ENCODE measurements around the gene ACTL6A.

Gene ACTL6A

DNA sequence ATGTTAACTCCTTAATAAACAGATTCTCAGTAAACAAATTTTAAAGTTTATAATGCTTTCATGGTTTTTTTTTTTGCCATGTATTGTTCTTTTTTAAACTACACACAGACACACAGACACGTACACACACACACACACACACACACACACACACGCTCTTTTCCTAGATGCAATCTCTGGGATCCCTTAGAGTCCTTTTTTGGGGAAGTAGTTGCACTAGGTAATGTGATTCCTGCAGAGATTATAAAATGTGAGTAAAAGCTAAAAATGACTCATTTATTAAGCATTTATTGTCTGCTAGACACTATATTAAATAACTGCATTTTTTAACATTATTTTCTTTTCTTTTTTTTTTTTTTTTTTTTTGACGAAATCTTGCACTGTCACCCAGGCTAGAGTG lies 61.7 kb downstream of the ACTL6A start:
- TF ChIP-seq CTCF (IDR thresholded peaks at IDR 0.05; ENCODE audit: control insufficient read depth, extremely low read depth, insufficient read depth), result no peak
- DNase-seq (ENCODE audit: low read depth), result no peak
- H3K4me3 ChIP-seq (ENCODE audit: low read depth, low read length), result no peak overlapping the region

GRCh38 chr3:179630753-179631451 lies 68.2 kb downstream of the ACTL6A start:
- no peak overlapping the region for H3K4me3 ChIP-seq (ENCODE audit: low read depth, low read length)
- no peak for TF ChIP-seq CTCF (IDR thresholded peaks at IDR 0.05; ENCODE audit: control insufficient read depth, extremely low read depth, insufficient read depth)
- no peak for DNase-seq (ENCODE audit: low read depth)

All from LNCaP clone FGC (cell line).